HEK293T (cell line): ENCODE results near the gene RNASE7.

ENCODE experiments used
- ELF4 ChIP-seq: fragments of 450-650 bp; IDR thresholded peaks from 2 replicates; pipeline ENCODE4 v1.6.1; 2017; ENCODE audit warnings: antibody characterized with exemption
- FOXA1 ChIP-seq: fragments of 450-650 bp; IDR thresholded peaks from 2 replicates; pipeline ENCODE4 v1.6.1; 2016; ENCODE audit warnings: mild to moderate bottlenecking
- FOXK2 ChIP-seq: fragments of 450-650 bp; IDR thresholded peaks from 2 replicates; pipeline ENCODE4 v1.6.1; 2016; ENCODE audit warnings: mild to moderate bottlenecking
- NFRKB ChIP-seq: fragments of 450-650 bp; IDR thresholded peaks from 2 replicates; pipeline ENCODE4 v1.6.1; 2016; ENCODE audit warnings: mild to moderate bottlenecking, moderate library complexity
- SP1 ChIP-seq: fragments of 450-650 bp; IDR thresholded peaks from 2 replicates; pipeline ENCODE4 v1.6.1; 2017

- no peak for TF ChIP-seq FOXK2
- no peak for TF ChIP-seq NFRKB
- no peak for TF ChIP-seq SP1
- no peak for TF ChIP-seq ELF4
- TF ChIP-seq FOXA1, result no peak
Observed at GRCh38 chr14:21040370-21040925, 1.7 kb upstream of the RNASE7 start.
